ENCODE data around the gene TOX4.
"Not testable (repeated sequence)": the region's sequence is repeated elsewhere in the genome, so short reads cannot be mapped to it uniquely, and the experiment has no call there.

The TOX4 gene

GRCh38 chr14:21536418-21537089 is 59.6 kb downstream of the TOX4 start:
- no peak for DNase-seq

- no peak for DNase-seq
Observed at GRCh38 chr14:21537090-21537424, 60.1 kb downstream of the TOX4 start.

GRCh38 chr14:21539189-21539940 is 62.4 kb downstream of the TOX4 start:
- DNase-seq: no peak

GRCh38 chr14:21541413-21542074 is 64.5 kb downstream of the TOX4 start:
- DNase-seq: no peak

- no peak for DNase-seq
Observed at GRCh38 chr14:21543521-21543960, 66.5 kb downstream of the TOX4 start.

- no peak for DNase-seq
Observed at GRCh38 chr14:21543963-21544362, 67.0 kb downstream of the TOX4 start.

GRCh38 chr14:21544588-21544987 is 67.6 kb downstream of the TOX4 start:
- not testable (repeated sequence) for DNase-seq

Data from stimulated activated CD4-positive, alpha-beta T cell treated with anti-CD3 and anti-CD28 coated beads, Interleukin-1b, Interleukin-23, amount 100 ng/mL, for 48 hours (primary cell).